ENCODE measurements around the gene WFDC10A.

DNA sequence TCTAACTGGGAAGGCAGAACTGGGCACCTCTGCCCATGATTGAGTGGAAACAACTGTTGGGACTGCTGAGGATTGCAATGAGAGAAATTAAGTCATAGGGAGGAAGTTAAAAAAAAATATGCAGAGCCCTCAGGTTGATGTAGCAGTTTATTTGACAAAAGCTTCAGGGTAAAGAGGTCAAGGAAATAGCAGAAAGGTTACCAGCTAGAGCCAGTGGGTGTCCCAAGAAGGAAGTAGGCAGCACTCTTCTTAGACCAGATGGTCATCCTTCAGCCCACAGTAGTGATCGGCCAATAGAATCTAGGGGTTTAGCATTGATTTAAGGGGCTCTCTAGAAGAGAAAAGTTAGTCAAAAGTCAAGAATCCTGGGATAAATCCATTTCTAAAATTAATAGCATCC is 21.7 kb upstream of the WFDC10A start:
- TF ChIP-seq, protein P1, sequence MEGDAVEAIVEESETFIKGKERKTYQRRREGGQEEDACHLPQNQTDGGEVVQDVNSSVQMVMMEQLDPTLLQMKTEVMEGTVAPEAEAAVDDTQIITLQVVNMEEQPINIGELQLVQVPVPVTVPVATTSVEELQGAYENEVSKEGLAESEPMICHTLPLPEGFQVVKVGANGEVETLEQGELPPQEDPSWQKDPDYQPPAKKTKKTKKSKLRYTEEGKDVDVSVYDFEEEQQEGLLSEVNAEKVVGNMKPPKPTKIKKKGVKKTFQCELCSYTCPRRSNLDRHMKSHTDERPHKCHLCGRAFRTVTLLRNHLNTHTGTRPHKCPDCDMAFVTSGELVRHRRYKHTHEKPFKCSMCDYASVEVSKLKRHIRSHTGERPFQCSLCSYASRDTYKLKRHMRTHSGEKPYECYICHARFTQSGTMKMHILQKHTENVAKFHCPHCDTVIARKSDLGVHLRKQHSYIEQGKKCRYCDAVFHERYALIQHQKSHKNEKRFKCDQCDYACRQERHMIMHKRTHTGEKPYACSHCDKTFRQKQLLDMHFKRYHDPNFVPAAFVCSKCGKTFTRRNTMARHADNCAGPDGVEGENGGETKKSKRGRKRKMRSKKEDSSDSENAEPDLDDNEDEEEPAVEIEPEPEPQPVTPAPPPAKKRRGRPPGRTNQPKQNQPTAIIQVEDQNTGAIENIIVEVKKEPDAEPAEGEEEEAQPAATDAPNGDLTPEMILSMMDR (IDR thresholded peaks at IDR 0.05; ENCODE audit: low read length), result no peak
- no peak for TF ChIP-seq EZH2 (optimal IDR thresholded peaks at IDR 0.05; ENCODE audit: low read depth, low read length)
